ENCODE measurements around the gene IPO11.
"Not testable (repeated sequence)": the region's sequence is repeated elsewhere in the genome, so short reads cannot be mapped to it uniquely, and the experiment has no call there.

Gene IPO11

DNA sequence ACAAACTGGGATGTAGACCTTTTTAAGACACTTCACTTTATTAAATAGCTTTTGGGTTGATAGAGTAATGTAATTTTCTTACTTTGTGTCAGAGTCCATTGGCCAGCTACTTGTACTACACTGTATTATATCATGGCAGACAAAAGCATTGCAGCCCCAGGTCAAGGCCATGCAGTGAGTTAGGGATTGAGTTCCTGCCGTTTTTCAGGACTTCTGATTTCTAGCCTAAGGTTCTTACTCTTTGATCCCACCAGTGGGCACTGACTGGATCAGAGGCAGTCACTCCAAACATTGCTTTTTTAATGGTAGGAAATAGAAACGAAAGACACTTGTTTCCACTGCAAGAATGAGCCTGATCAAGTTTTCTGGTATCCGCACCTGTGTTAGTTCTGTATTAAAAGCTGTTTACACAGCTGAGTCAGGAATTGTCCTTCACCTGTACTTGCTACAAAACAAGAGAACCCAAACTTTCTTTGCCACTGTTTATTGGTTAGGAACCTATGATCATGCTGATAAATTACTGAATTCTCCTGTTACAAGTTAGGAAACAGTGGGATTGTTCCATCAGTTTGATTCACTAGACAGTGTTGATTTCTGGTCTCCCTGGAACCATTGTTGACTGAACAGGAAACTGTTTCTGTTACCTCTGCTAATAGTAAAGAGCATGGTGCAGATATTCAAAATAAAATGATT is 188.1 kb downstream of the IPO11 start:
- no peak for DNase-seq (ENCODE audit: low read depth)

GRCh38 chr5:62603934-62604333 is 191.4 kb downstream of the IPO11 start:
- DNase-seq (ENCODE audit: low read depth), result no peak

DNA sequence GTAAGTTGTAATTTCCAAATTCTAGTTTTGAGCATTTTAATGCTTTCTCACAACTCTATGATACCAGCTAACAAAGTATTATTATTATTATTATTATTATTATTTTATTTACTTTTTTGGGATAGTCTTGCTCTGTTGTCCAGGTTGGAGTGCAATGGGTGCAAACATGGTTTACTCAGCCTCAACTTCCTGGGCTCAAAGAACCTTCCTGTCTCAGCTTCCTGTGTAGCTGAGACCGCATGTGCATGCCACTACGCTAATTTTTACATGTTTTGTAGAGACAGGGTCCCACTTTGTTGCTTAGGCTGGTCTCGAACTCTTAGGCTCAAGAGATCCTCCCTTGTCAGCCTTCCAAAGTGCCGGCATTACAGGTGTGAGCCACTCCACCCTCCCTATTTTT is 193.1 kb downstream of the IPO11 start:
- no peak for DNase-seq (ENCODE audit: low read depth)

DNA sequence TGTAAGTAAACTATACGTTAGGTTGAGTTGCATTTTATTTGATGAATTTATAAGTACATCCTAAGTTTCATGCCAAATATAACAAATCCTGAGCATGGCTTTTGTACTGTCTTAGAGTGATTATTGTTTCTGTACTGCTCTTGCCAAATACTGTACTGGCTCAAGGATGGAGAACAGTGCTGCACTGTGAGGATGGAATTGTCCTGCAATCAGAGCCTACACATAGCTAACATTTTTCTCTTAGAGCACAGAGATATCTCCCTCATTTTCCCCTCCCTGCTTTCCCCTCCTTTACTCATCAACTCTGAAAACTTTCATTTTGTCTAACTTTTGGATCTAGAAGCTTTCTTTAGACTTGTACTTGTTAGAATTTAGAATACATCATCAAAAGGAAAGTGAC is 194.3 kb downstream of the IPO11 start:
- DNase-seq (ENCODE audit: low read depth), result no peak

GRCh38 chr5:62607615-62608014 is 195.1 kb downstream of the IPO11 start:
- DNase-seq (ENCODE audit: low read depth), result no peak

GRCh38 chr5:62608529-62609511 is 196.3 kb downstream of the IPO11 start:
- no peak for DNase-seq (ENCODE audit: low read depth)

GRCh38 chr5:62614355-62614754 is 201.8 kb downstream of the IPO11 start:
- no peak for DNase-seq (ENCODE audit: low read depth)

- no peak for DNase-seq (ENCODE audit: low read depth)
Measured at GRCh38 chr5:62616615-62617277, 204.2 kb downstream of the IPO11 start.

- DNase-seq (ENCODE audit: low read depth), result no peak
Measured at GRCh38 chr5:62617943-62618342, 205.4 kb downstream of the IPO11 start.

DNA sequence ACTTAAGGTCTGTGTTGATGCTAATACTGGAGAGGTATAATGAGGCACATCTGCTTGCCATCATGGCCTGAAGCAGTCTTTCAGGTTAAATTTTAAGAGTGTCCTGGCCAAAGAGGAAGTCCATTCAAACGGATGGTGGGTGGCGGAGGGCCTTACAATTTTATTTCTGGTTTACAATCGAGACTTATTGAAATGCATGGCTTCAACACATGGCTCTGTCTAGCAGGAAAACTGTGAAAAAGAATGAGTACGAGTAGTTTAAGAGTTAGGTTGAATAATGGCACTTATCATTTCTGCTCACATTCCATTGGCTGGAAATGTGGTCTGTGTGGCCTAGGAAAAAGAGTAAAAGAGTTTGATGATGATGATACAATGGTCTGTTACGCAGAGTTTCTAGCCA is 208.2 kb downstream of the IPO11 start:
- DNase-seq (ENCODE audit: low read depth), result no peak

DNA sequence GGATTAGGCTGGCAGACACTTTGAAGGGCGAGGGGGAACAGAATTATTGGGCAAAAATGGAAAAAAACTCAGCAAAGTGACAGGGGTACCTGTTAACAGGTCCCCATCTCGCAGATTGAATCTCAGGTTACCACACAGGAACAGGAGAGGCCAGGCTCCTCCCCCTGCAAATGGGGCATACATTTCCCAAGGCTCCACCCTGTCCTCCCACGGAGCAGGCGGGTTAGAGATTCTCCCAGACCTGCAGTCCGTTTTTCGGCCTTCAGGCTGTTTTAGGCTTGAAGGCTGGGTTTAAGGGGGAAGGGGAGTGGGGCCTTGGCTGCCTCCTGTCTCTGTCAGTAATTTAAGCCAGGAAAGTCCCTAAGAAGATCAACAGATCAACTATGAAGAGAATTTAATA is 208.7 kb downstream of the IPO11 start:
- DNase-seq (ENCODE audit: low read depth), result no peak

DNA sequence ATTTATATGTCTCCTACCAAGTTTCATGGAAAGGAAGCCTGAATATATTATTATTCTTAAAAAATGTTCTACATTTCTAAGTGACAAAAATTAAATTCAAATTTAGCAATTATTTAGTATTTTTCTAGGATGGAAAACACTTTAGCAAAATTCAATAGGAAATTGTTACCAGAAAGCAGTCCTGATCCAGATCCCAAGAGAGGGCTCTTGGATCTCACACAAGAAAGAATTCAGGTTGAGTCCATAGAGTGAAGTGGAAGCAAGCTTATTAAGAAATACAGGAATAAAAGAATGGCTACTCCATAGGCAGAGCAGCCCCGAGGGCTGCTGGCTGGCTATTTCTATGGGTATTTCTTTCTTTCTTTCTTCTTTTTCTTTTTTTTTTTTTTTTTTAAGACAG is 210.7 kb downstream of the IPO11 start:
- DNase-seq (ENCODE audit: low read depth), result no peak

GRCh38 chr5:62624436-62624835 is 211.9 kb downstream of the IPO11 start:
- DNase-seq (ENCODE audit: low read depth), result not testable (repeated sequence)

DNA sequence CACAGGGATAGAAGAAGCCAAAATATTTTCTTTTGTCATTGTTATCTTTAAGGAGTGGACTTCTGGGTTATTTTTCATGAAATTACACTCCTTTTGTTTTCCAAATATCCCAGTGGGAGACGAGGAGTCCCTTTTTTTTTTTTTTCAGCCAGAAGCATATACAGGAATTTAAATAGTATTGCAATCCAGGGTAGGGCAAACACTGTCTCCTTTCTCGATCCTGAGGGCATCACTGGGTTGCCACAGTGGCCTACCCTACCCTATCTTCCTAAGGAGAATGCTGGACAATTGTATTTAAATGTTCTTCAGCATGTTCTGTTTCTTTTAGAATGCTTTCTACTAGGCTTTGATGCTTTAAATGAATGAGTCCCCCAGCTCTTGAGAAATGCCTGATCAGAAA is 214.0 kb downstream of the IPO11 start:
- DNase-seq (ENCODE audit: low read depth), result no peak

- DNase-seq (ENCODE audit: low read depth), result no peak
Measured at GRCh38 chr5:62627121-62627520, 214.6 kb downstream of the IPO11 start.

GRCh38 chr5:62627901-62628300 is 215.3 kb downstream of the IPO11 start:
- no peak for DNase-seq (ENCODE audit: low read depth)

DNA sequence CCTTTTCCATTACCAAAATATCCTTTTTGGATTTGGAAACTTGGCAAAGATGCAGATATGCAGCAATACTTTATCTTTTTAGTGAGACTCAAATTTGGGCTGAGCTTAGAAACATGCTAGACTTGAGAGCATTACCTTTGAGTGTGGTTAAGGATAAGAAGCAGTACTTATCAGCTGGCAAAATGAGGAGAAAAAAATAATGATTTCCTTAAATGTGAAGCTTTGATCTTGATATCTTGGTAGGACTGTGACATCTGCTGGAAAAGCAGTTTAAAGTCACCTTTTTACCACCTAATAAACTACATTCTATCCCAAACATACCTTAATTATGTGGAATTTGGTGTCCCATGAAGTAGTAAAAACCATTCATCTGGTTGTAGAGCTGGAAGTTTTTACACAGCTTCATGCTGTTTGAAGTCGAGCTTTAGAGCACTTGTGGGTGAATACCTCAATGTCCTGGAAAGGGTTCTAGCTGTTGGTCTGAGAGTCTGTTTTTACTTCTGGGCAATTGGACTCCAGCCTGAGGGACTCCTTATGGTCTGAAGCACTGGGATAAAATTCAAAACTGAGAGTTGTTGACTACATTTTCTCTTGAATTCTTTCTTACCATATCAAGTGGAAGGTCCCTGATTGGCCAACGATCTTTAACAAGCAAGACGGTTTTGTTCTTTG is 219.5 kb downstream of the IPO11 start:
- DNase-seq (ENCODE audit: low read depth), result no peak

DNA sequence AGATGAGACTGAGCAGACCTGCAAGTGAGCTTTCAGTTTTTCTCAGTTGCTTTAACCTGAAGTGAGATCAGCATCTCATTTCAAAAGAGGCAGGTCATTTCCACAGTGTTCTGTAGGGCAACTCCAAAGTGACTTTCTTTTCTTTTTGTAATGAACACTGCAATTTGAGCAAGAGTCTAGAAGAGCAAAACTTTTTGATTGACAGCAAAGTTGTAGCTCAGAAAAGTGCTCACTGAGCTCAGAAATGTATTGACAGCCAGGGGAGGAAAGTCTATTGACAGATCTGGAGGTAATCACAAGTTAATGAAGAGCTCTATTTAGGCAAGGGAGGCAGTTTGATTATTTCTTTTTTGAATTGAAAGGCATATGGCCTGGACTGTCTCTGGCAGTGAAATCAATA is 220.7 kb downstream of the IPO11 start:
- DNase-seq (ENCODE audit: low read depth), result no peak

- DNase-seq (ENCODE audit: low read depth), result no peak
Measured at GRCh38 chr5:62640446-62640845, 227.9 kb downstream of the IPO11 start.

DNA sequence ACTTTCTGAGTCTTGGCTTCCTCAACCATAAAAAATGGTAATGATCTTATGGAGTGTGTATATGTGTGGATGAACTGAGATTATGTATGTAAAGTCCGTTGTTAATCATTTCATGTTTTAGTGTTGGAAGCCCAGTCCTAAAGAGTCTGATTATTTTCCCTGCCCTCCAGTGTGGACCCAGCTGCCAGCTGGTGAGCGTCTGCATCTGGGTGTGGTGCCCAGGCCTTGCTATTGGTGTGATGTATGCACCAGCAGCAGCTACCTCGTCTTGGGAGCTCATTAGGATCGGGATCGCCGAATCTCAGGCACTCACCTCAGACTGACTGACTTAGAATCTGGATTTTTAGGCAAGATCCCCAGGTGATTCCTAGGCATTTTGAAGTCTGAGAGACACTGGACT is 229.9 kb downstream of the IPO11 start:
- DNase-seq (ENCODE audit: low read depth), result no peak

GRCh38 chr5:62643556-62644451 is 231.2 kb downstream of the IPO11 start:
- no peak for DNase-seq (ENCODE audit: low read depth)

Data from stromal cell of bone marrow (primary cell).